HG02973 (cell line): ENCODE results near the gene ASH1L.
A peak's percentile ranks its signal among the peaks of the same experiment; 100 is the strongest.
"Not testable (repeated sequence)": the region's sequence is repeated elsewhere in the genome, so short reads cannot be mapped to it uniquely, and the experiment has no call there.

Source experiments
- ATAC-seq: cut with Tn5 transposase; IDR thresholded peaks from one replicate; pipeline ENCODE4 v1.9.1; 2021; ENCODE audit warnings: moderate library complexity; ENCODE audit not compliant: unreplicated experiment

The ASH1L gene

DNA sequence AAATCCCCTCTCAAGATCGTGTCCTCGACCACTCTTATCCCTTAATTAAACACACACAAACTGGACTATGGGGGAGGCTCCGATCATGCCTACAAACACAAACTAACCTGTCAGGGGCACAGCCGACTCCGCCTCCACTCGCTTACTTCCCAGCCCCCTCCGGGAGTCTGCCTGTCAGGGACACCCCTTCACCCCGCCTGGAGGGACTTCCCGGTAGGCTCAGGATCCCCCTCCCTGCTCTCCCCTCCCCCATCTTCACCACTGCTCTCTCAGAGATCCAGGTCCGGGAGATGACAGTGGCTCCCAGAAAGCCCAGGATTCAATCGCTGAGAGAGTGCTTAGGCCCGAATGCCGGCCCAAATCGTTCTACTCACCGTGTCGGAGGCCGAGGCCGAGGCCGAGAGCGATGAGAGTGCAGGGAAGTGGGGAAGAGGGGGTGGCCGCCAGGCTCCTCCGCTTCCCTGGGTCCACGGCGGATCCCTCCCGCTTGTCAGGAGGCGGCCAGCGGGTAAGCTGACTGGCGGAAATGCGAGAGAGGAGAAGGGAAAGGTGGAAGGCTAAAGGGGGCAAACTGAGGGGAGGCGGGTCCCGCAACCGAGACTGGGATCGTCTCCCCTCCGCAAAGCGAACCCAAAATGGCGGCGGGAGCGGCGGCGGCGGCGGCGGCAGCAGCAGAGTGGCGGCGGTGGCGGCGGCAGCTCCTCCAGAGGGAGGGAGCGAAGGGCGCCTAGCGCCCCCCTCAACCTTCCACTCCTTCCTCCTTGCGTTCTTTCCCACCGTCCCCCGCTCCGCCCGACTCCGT lies 623 bp downstream of the ASH1L start:
- ATAC-seq = peak; percentile 20

DNA sequence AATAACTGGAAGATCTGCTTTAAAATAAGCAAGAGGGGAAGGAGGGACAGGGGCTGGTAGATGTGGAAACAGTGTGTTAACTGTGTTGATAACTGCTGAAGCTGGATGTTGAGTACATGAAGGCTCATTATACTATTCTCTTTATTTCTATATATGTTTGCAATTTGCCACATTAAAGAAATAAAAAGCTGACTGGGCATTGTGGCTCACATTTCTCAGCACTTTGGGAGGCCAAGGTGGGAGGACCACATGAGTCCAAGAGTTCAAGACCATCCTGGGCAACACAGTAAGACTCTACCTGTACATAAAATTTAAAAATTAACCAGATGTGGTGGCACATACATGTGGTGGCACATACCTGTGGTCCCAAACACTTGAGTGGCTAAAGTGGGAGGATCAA lies 6.7 kb downstream of the ASH1L start:
- no peak for ATAC-seq

DNA sequence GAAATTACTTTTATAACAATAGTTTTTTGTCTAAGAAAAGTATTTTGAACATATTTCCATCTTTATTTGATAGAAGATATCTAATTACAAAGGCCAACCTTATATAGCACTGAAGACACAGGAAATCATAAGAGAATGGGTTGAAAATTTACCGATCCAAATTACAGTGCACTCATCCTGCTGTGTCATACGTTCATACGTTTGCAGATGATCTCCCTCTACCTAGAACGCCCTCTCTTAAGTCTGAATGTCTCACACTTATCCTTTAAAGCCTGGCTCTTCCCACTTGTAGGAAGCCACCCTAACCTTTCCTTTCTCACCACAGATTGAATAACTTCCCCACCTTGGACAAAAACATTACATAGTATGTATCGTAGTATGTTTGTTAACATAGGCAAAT lies 9.3 kb downstream of the ASH1L start:
- no peak for ATAC-seq

DNA sequence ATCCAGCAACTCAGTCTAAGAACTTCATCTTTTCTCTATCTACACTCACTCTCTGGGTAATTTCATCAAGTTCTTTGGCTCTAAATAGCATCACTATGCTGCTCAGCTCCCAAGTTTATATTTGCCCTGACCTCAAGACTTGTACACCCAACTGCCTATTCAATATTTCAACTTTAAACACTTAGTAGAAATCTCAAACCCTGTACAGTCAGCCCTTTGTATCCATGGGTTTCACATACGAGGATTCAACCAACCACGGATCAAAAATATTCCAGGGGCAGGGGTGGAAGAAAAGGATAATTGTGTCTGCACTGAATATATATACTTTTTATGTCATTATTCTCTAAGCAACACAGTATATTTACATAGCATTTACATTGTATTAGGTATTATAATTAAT lies 13.9 kb downstream of the ASH1L start:
- ATAC-seq = no peak

DNA sequence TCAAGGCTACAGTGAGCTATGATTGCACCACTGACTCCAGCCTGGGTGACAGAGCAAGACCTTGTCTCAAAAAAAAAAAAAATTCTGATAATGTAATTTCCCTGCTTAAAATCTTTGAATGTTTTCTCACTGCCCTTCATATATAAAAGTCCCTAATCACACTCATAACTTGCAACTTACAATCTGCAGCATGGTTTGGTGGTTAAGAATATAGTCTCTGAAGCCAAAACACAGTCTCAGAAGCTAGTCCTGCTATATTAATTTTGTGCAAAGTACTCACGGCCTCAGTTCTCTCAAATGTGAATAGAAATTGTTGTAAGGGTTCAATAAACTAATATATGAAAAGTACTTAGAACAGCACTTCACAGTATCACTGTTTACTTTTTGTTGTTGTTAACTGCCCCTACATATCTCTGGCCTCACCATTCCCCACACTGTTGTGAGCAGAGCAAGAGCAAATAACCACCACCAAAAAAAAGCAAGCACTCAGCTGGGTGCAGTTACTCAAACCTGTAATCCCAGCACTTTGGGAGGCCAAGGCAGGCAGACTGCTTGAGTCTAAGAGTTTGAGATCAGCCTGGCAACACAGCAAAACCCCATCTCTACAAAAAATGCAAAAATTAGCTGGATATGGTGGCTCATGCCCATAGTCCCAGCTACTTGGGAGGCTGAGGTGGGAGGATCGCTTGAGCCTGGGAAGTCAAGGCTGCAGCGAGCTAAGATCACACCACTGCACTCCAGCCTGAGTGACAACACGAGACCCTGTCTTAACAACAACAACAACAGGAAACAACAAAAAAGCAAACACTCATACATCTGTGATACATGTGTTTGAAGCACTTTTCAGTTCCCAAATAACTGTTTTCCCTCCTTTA lies 22.4 kb downstream of the ASH1L start:
- no peak for ATAC-seq

DNA sequence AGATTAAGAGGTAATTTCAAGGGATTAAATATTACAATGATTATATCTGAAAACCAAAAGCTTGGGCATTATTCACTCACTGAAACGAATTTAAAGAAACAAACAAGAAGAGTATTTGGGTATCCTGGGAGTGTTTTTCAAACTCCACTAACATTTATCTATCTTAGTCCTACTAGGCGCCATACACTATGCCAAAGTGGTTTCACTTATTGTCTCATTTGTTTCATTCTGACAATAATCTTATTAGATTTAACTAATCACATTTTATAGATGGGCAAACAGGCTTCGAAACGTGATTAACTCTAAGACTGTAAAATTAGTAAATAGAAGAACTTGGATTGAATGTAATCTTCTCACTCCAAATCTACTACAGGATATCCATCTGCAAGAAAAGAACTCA lies 25.4 kb downstream of the ASH1L start:
- ATAC-seq = no peak

DNA sequence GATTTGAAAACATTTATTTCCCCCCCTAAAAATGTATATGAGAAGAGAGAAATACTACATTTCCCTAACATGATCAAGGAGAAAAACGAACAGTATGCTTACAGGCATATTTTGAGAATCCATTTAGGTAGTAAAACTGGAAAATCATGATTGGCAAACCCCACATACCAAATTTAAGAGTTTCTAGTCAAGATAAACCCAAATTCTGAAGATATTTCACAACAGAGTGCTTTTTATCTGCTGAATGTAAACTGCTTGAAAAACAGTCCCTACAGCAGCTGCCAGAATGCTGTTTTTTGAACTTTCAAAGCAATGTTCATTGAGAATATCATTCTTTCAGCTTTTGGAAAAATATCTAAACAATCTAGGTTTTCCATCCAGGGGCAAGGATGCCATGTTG lies 31.0 kb downstream of the ASH1L start:
- no peak for ATAC-seq

DNA sequence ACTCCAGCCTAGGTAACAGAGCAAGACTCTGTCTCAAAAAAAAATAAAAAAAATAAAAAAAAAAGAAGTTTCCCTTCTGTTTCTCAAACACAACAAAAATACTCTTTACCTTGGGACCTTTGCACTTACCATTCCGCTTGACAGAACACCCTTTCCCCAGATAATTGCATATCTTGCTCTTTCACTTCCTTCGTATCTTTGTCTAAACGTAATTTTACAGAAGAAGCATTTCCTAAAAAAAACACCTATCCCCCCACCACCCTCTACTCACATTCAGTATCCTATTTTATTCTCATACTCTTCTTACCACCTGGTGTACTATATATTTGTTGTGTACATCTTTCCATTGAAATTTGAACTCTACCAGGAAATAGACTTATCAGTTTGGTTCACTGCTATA lies 32.7 kb downstream of the ASH1L start:
- ATAC-seq = no peak

DNA sequence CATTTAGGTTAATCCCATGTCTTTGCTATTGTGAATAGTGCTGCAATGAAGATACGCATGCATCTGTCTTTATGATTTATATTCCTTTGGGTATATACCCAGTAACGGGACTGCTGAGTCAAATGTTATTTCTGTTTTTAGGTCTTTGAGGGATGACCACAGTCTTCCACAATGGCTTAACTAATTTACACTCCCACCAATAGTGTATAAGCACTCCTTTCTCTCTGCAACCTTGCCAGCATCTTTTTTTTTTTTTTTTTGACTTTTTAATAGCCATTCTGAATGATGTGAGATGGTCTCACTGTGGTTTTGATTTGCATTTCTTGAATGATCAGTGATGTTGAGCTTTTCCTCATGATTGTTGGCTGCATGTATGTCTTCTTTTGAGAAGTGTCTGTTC lies 33.5 kb downstream of the ASH1L start:
- ATAC-seq = no peak

DNA sequence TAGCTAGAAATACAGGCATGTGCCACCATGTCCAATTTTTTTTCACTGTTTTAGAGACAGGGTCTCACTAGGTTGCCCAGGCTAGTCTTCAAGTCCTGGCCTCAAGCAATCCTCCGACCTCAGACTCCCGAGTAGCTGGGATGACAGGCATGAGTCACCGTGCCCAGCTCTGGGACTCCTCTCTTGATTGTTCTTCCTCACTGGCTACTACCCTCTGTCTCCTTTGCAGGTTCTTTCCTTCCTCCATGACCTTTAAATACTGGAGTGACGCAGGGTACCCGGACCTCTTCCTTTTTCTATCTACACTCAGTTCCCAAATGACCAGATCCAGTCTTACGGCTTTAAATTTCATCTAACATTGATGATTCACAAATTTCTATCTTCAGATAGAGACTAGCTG lies 34.9 kb downstream of the ASH1L start:
- ATAC-seq = no peak

DNA sequence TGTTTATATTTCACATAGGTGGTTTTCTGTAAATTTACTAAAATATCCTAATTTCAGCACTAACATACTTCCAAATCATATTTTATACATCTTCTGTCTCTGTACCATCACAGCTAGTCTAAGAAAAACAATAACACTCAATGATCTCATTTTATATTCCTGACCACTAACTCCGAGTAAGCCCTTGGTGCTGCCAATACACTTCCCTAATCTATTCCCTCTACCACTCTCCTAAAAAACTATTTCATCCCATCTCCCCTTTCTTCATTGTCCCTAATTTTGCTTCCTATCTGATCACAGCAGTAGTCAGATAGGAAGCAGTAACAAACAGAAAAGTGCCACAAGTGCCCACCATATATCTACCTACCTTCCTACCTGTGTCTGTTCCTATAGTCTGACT lies 36.2 kb downstream of the ASH1L start:
- no peak for ATAC-seq

DNA sequence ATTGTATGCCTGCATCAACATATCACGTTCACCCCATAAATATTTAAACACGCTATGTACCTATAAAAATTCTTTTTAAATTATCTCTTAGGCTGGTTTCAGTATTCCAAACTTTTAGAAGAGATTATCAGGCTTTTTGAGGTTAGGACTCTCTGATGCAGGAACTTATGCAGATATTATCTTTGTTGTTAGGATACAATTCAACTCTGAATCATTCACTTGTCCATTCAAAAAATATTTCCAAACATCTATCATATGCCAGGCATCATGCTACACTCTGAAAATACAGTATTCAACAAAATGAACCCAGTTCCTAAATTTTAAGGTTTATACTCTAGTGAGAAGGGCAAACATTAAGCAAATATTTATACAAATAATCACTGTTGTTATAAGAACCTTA lies 40.5 kb downstream of the ASH1L start:
- ATAC-seq = no peak

DNA sequence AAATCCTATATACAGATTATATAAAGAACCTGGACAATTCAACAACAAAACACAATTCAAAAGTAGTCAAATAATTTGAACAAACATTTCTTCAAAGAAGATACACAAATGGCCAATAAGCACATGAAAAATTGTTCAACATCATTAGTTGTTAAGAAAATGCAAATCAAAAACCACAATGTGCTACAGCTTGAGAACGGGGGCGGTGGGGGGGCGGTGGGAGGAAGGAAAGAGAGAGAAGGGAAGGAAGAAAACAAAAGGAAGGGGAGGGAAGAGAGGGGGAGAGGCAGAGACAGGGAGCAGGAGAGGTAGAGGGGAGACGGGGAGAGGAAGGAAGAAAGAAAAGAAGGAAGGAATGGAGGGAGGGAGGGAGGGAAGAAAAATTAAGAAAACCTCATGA lies 44.1 kb downstream of the ASH1L start:
- ATAC-seq = no peak

DNA sequence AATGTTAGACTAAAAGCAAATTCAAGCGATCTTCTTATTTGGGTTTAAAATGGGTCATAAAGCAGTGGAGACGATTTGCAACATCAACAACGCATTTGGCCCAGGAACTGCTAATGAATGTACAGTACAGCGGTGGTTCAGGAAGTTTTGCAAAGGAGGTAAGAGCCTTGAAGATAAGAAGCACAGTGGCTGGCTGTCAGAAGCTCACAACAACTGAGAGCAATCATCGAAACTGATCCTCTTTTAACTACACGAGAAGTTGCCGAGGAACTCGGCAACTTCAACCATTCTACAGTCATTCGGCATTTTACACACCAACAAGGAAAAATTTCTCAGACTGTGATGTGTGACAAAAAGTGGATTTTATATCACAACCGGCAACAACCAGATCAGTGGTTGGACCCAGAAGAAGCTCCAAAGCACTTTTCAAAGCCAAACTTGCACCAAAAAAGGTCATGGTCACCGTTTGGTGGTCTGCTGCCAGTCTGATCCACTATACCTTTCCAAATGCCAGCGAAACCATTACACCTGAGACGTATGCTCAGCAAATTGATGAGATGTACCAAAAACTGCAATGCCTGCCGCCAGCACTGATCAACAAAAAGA lies 47.9 kb downstream of the ASH1L start:
- no peak for ATAC-seq

DNA sequence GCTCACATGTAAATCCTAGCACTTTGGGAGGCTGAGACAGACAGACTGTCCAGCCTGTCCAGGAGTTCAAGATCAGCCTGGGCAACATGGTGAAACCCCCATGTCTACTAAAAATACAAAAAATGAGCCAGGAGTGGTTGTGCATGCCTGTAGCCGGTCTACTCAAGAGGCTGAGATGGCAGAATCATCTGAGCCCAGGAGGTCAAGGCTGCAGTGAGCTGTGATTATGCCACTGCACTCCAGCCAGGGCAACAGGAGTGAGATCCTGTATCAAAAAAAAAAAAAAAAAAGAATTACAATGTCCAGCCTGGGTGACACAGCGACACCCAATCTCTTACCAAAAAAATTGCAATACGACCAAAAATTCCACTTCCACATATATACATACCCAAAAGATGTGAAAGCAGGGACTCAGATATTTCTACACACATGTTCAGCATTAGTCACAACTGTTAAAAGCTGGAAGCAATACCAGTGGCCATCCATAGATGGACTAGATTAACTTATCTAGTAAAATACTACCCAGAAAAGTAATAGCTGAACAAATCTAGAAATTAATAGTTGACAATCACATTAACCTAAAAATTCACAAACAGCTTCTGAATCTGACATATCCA lies 49.2 kb downstream of the ASH1L start:
- no peak for ATAC-seq

DNA sequence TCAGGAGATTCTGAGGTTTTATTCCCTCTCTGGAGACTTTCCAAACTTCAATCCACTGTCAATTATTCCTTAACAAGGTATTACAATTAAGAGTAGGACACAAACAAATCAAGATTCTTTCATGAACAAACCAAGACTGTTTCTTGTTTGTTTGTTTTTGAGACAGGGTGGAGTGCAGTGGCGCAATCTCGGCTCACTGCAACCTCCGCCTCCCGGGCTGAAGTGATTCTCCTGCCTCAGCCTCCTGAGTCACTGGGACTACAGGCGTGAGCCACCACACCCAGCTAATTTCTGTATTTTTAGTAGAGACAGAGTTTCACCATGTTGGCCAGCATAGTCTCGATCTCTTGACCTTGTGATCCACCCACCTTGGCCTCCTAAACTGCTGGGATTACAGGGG lies 51.2 kb downstream of the ASH1L start:
- ATAC-seq = not testable (repeated sequence)

DNA sequence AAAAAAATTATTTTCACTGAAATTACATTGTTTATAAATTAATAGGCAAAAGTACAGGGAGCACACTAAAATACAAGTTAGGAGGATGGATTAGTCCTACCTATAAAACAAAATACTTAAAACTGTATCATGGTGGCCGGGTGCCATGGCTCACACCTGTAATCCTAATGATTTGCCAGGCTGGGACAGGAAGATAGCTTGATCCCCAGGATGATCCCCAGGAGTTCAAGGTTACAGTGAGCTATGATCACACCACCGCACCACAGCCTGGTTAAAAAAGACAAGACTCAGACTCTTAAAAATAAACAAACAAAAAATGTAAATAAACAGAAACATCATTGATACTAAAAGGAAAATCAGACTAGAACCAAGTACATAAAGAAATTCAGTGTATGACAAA lies 53.5 kb downstream of the ASH1L start:
- ATAC-seq = no peak

DNA sequence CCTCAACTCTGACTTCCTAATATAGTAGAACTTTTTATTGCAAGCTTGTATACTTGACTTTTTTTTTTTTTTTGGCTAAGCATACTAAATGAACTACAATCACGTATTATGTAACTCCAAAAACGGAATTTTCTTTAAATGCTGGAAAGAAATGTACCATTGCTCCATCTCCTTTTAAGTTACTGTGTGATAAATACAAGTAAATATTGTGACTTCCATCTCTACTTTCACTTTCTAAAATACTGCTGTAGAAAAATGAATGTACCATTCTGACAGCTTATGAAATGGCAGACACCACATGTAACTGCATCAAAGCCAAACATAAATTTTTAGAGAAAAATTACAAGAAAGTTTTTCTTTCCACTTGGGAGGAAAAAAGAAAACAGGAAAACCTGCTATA lies 54.7 kb downstream of the ASH1L start:
- ATAC-seq = no peak

DNA sequence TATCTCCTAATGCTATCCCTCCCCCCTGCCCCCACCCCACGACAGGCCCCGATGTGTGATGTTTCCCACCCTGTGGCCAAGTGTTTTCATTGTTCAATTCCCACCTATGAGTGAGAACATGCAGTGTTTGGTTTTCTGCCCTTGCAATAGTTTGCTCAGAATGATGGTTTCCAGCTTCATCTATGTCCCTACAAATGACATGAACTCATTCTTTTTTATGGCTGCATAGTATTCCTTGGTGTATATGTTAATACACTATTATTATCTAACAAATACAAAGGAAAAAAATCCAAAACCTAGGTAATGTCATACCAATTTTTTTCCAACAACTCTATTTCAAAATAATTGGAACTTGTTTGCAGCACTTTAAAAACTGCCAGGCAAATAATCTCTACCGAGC lies 56.6 kb downstream of the ASH1L start:
- not testable (repeated sequence) for ATAC-seq

DNA sequence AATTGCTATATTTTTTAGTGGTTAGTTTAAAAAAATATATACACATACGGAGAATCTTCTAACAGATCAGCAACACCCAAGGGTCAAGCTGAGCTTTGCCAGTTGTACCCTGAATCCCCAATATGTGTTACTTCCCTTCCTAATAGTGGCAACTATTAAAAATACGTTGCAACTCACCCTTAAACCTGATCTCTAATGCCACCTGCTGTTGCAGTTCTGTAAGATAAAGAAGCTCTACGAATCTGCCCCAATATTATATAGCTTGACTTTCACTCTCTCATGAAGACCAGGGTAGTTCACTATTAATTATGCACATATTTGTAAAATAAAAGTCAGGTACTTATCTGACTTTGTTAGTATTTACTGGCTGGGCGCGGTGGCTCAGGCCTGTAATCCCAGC lies 58.4 kb downstream of the ASH1L start:
- no peak for ATAC-seq

DNA sequence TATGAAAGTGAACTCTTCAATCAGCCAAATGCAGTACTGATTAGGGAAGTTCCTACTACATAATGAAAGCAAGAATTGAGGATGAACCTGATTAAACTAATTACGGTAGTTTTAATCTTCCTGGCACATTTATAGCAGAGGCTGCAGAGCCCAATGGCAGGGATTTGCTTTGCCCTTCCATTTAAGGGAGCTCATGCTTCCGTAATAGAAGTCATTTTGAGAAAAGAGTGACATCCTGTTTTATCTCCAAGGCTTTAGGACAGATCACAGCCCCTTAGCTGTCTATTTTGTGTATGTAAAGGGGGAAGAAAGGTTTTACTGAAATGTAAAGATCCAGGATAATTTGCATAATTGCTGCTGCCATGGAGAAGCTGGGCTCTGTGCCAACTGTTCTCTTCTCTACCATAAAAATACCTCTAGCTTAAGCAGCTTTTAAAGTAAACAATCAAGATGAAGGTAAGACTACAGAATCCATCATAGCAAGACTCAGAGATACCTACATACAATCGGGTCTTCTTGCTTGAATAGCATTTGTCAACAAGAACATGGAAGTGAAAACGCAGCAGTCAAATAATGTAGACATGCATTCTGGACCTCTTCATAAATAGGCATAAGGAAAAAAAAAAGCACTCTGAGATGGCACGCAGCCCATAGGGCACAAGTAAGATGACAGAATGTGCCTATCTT lies 62.5 kb downstream of the ASH1L start:
- ATAC-seq = no peak
